ENCODE measurements around the gene GNG7. TPM values are rescaled to one million over a fixed set of nuclear protein-coding genes. Genes with fewer than 3 reads are reported as not detected.
"Not testable (repeated sequence)": the region's sequence is repeated elsewhere in the genome, so short reads cannot be mapped to it uniquely, and the experiment has no call there.

The GNG7 gene
- total RNA-seq, 2 donors from 2014 or later = 12.3 to 12.4 TPM

DNA sequence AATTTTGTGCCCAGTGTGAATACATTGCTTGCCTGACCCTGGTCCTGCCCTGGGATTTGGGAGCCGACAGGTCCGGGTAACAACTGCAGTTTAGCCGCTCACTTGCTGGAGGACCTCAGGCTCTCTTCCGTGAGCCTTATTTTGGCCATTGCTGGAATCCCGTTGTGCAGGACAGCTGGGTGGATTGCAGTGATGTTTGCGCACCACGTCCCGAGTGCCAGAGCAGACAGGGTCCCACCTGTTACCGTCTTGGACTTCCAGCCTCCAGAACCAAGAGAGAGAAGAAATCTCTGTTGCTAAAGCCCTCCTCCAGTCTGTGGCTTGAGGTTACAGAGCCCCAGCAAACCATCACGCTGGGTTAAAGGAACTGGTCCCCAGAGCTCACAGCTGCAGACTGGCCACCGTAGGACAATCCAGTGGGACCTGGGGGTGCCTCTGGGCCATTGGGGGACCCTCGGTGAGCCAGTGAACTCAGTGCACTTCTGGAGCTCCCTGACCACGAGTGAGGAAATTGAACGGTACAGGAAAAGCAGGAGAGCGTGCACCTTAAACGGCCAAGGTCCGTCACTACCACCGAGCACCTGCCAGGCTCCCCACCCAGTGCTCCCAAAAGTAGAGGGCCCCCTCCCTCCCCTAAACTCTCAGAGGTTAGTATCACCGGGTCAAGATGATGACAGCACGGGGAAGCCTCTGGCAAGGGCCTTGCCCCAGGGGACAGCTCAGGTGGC lies 92.9 kb downstream of the GNG7 start:
- H3K27me3 ChIP-seq (ENCODE audit: control insufficient read depth, insufficient read depth, low read length, poor library complexity, severe bottlenecking) = no peaks in the 10 kb centered on the region
- H3K9ac ChIP-seq (ENCODE audit: extremely low read depth, low read length, poor library complexity, severe bottlenecking) = no peak overlapping the region
- H3K4me1 ChIP-seq (ENCODE audit: control insufficient read depth, insufficient read depth, low read length) = no peaks in the 10 kb centered on the region
- DNase-seq = no peak
- H3K27me3 Mint-ChIP-seq (ENCODE audit: insufficient read depth) = peaks cover 4% of the 10 kb centered on the region
- H3K9me3 Mint-ChIP-seq = peaks cover 9% of the 10 kb centered on the region
- no peak overlapping the region for H3K4me3 Mint-ChIP-seq
- no peak overlapping the region for H3K4me3 ChIP-seq (ENCODE audit: low read length)
- no peak overlapping the region for H3K27ac ChIP-seq (ENCODE audit: low read depth, low read length)
- peaks cover 5% of the 10 kb centered on the region for H3K36me3 Mint-ChIP-seq (ENCODE audit: low read depth)
- no peaks in the 10 kb centered on the region for H3K36me3 ChIP-seq (ENCODE audit: control insufficient read depth, insufficient read depth, low read length)
- 93 to 94% methylated on average over 9 to 20 of the region's 20 CpGs for WGBS, 2 experiments (ENCODE audit: insufficient coverage in 1 of 2, insufficient read length in 1 of 2)
- H3K9me3 ChIP-seq (ENCODE audit: control insufficient read depth, low read length) = no peaks in the 10 kb centered on the region
- H3K4me1 Mint-ChIP-seq = peaks cover 8% of the 10 kb centered on the region
- TF ChIP-seq, protein P1, sequence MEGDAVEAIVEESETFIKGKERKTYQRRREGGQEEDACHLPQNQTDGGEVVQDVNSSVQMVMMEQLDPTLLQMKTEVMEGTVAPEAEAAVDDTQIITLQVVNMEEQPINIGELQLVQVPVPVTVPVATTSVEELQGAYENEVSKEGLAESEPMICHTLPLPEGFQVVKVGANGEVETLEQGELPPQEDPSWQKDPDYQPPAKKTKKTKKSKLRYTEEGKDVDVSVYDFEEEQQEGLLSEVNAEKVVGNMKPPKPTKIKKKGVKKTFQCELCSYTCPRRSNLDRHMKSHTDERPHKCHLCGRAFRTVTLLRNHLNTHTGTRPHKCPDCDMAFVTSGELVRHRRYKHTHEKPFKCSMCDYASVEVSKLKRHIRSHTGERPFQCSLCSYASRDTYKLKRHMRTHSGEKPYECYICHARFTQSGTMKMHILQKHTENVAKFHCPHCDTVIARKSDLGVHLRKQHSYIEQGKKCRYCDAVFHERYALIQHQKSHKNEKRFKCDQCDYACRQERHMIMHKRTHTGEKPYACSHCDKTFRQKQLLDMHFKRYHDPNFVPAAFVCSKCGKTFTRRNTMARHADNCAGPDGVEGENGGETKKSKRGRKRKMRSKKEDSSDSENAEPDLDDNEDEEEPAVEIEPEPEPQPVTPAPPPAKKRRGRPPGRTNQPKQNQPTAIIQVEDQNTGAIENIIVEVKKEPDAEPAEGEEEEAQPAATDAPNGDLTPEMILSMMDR (conservative IDR thresholded peaks at IDR 0.05) = no peak
- no peak overlapping the region for H3K27ac Mint-ChIP-seq

DNA sequence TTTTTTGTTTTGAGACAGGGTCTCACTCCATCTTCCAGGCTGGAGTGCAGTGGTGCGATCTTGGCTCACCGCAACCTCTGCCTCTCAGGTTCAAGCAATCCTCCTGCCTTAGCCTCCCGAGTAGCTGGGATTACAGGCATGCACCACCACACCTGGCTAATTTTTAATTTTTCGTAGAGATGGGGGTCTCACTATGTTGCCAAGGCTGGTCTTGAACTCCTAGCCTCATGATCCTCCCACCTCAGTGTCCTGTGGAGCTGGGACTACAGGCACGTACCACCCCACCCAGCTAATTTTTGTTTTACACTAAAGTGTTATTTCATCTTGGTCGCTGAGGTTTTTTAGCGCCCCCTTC lies 93.5 kb downstream of the GNG7 start:
- not testable (repeated sequence) for H3K4me3 ChIP-seq (ENCODE audit: low read length); H3K36me3 Mint-ChIP-seq (ENCODE audit: low read depth); H3K9ac ChIP-seq (ENCODE audit: extremely low read depth, low read length, poor library complexity, severe bottlenecking); DNase-seq; H3K27me3 ChIP-seq (ENCODE audit: control insufficient read depth, insufficient read depth, low read length, poor library complexity, severe bottlenecking); H3K4me1 Mint-ChIP-seq; H3K27me3 Mint-ChIP-seq (ENCODE audit: insufficient read depth); H3K9me3 Mint-ChIP-seq; H3K9me3 ChIP-seq (ENCODE audit: control insufficient read depth, low read length); H3K4me3 Mint-ChIP-seq; H3K36me3 ChIP-seq (ENCODE audit: control insufficient read depth, insufficient read depth, low read length); H3K4me1 ChIP-seq (ENCODE audit: control insufficient read depth, insufficient read depth, low read length); H3K27ac ChIP-seq (ENCODE audit: low read depth, low read length); H3K27ac Mint-ChIP-seq
- 89 to 92% methylated on average over 7 of the region's 7 CpGs for WGBS, 2 experiments (ENCODE audit: insufficient coverage in 1 of 2, insufficient read length in 1 of 2)

DNA sequence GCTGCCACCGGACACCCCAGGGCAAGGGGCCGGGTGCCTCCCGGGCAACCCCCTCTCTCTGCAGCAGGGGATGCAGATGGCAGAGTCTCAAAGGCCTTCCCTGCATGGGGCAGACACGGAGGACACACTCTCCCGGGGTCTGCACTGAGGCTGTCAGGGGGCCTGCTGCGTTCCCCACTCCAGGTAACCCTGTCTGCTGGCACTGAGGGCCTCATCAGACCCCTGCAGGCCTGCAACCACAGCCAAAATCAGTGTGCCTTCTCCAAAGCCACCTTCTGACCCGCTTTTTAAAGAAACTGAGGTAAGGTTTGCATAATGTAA lies 93.9 kb downstream of the GNG7 start:
- Mint-ChIP-seq H3K36me3 (ENCODE audit: low read depth) (peaks cover 4% of the 10 kb centered on the region), H3K9me3 (peaks cover 5% of the 10 kb centered on the region), H3K4me3 (no peak overlapping the region), H3K27me3 (ENCODE audit: insufficient read depth) (peaks cover under 1% of the 10 kb centered on the region), H3K27ac (no peak overlapping the region), H3K4me1 (peaks cover 7% of the 10 kb centered on the region)
- Histone ChIP-seq H3K27ac (ENCODE audit: low read depth, low read length) (no peak overlapping the region), H3K9me3 (ENCODE audit: control insufficient read depth, low read length) (no peaks in the 10 kb centered on the region), H3K9ac (ENCODE audit: extremely low read depth, low read length, poor library complexity, severe bottlenecking) (no peak overlapping the region), H3K4me3 (ENCODE audit: low read length) (no peak overlapping the region), H3K4me1 (ENCODE audit: control insufficient read depth, insufficient read depth, low read length) (no peaks in the 10 kb centered on the region), H3K27me3 (ENCODE audit: control insufficient read depth, insufficient read depth, low read length, poor library complexity, severe bottlenecking) (no peaks in the 10 kb centered on the region), H3K36me3 (ENCODE audit: control insufficient read depth, insufficient read depth, low read length) (no peaks in the 10 kb centered on the region)
- no peak for DNase-seq
- TF ChIP-seq, protein P1 (conservative IDR thresholded peaks at IDR 0.05) = no peak
- 60 to 81% methylated on average over 2 to 7 of the region's 7 CpGs for WGBS, 2 experiments (ENCODE audit: insufficient coverage in 1 of 2, insufficient read length in 1 of 2)
